GM19043 (cell line): ENCODE measurements around the gene ACTR3C.
"Not testable (repeated sequence)": the region's sequence is repeated elsewhere in the genome, so short reads cannot be mapped to it uniquely, and the experiment has no call there.

Experiments
- ATAC-seq: cut with Tn5 transposase; IDR thresholded peaks from one replicate; pipeline ENCODE4 v1.9.1; 2021; ENCODE audit warnings: low read depth; ENCODE audit not compliant: unreplicated experiment

ACTR3C gene

GRCh38 chr7:150316987-150317386 lies 6.4 kb downstream of the ACTR3C start:
- not testable (repeated sequence) for ATAC-seq

GRCh38 chr7:150314639-150315239 lies 8.6 kb downstream of the ACTR3C start:
- no peak for ATAC-seq

GRCh38 chr7:150313870-150314269 lies 9.5 kb downstream of the ACTR3C start:
- no peak for ATAC-seq

GRCh38 chr7:150313367-150313809 lies 10.0 kb downstream of the ACTR3C start:
- ATAC-seq = no peak

- ATAC-seq = not testable (repeated sequence)
Measured at GRCh38 chr7:150312649-150313366, 10.5 kb downstream of the ACTR3C start.

GRCh38 chr7:150311711-150312110 lies 11.6 kb downstream of the ACTR3C start:
- no peak for ATAC-seq

- no peak for ATAC-seq
Measured at GRCh38 chr7:150311146-150311545, 12.2 kb downstream of the ACTR3C start.

GRCh38 chr7:150308575-150308974 lies 14.8 kb downstream of the ACTR3C start:
- ATAC-seq = no peak

- no peak for ATAC-seq
Measured at GRCh38 chr7:150307904-150308303, 15.4 kb downstream of the ACTR3C start.

GRCh38 chr7:150307129-150307528 lies 16.2 kb downstream of the ACTR3C start:
- no peak for ATAC-seq

- ATAC-seq = not testable (repeated sequence)
Measured at GRCh38 chr7:150306377-150306776, 17.0 kb downstream of the ACTR3C start.

GRCh38 chr7:150305903-150306284 lies 17.5 kb downstream of the ACTR3C start:
- not testable (repeated sequence) for ATAC-seq

- not testable (repeated sequence) for ATAC-seq
Measured at GRCh38 chr7:150305259-150305902, 18.0 kb downstream of the ACTR3C start.

- not testable (repeated sequence) for ATAC-seq
Measured at GRCh38 chr7:150304499-150305258, 18.7 kb downstream of the ACTR3C start.

GRCh38 chr7:150302908-150303310 lies 20.4 kb downstream of the ACTR3C start:
- ATAC-seq = not testable (repeated sequence)

- ATAC-seq = not testable (repeated sequence)
Measured at GRCh38 chr7:150297978-150298377, 25.4 kb downstream of the ACTR3C start.

- not testable (repeated sequence) for ATAC-seq
Measured at GRCh38 chr7:150296802-150297201, 26.5 kb downstream of the ACTR3C start.

- not testable (repeated sequence) for ATAC-seq
Measured at GRCh38 chr7:150295614-150296013, 27.7 kb downstream of the ACTR3C start.

- ATAC-seq = not testable (repeated sequence)
Measured at GRCh38 chr7:150295027-150295426, 28.3 kb downstream of the ACTR3C start.

GRCh38 chr7:150290317-150290716 lies 33.0 kb downstream of the ACTR3C start:
- not testable (repeated sequence) for ATAC-seq

GRCh38 chr7:150288816-150289215 lies 34.5 kb downstream of the ACTR3C start:
- not testable (repeated sequence) for ATAC-seq
